ENCODE results near the gene DEDD. TPM values are rescaled to one million over a fixed set of nuclear protein-coding genes. Genes with fewer than 3 reads are reported as not detected.

DEDD gene
- total RNA-seq, 1 experiment from 2014 or later, result 39.2 TPM

GRCh38 chr1:161082996-161083747 is 49.3 kb downstream of the DEDD start:
- BruUV-seq (replicated peaks), result no TSS peak
- H4K20me1 ChIP-seq (ENCODE audit: low read length), result no peaks in the 10 kb centered on the region

GRCh38 chr1:161082483-161082882 is 50.0 kb downstream of the DEDD start:
- intact Hi-C loops (cut with micrococcal nuclease), result no loop called here
- Histone ChIP-seq H3K79me2 (ENCODE audit: low read length) (0 out of 2 replicates have a peak, but pooled peaks cover 10% of the 10 kb centered on the region), H4K20me1 (ENCODE audit: low read length) (no peaks in the 10 kb centered on the region), H3K27ac (ENCODE audit: low read length) (peak overlapping the region; percentile 77), H3K4me1 (ENCODE audit: insufficient read depth, low read length) (peaks cover 61% of the 10 kb centered on the region), H3K27me3 (ENCODE audit: low read length) (no peaks in the 10 kb centered on the region), H3K9me2 (replicated peaks; ENCODE audit: low read length) (no peaks in the 10 kb centered on the region), H3K4me2 (ENCODE audit: low read length) (peak overlapping the region; percentile 74), H3K36me3 (ENCODE audit: low read depth, low read length) (no peaks in the 10 kb centered on the region), H3F3A (ENCODE audit: low read length, unreplicated experiment) (no peaks in the 10 kb centered on the region), H3K4me3 (ENCODE audit: low read length) (no peak overlapping the region; the same call in 1 of the 2 replicates), H3K9ac (ENCODE audit: low read length) (peak overlapping the region; percentile 34; the same call in 1 of the 2 replicates), H2AFZ (ENCODE audit: low read length) (no peak overlapping the region), H3K9me3 (ENCODE audit: low read length) (no peaks in the 10 kb centered on the region)
- ATAC-seq, result no peak
- TF ChIP-seq CTCF (conservative IDR thresholded peaks at IDR 0.05; ENCODE audit: low read depth, low read length) (no peak), EZH2 (IDR thresholded peaks at IDR 0.05; ENCODE audit: low read length, unreplicated experiment) (no peak), EZH2phosphoT487 (IDR thresholded peaks at IDR 0.05; ENCODE audit: borderline replicate concordance, low read length) (no peak)
- ChIA-PET POLR2A (ENCODE audit: unreplicated experiment) (no interaction called here), CTCF (no interaction called here)
- no TSS peak for BruUV-seq (replicated peaks)
- DNase-seq, result peak; percentile 44

More at GRCh38 chr1:161082996-161083747, 49.3 kb downstream of the DEDD start:
- H3K4me2 ChIP-seq (ENCODE audit: low read length), result peak overlapping the region; percentile 74
- H3K36me3 ChIP-seq (ENCODE audit: low read depth, low read length), result no peaks in the 10 kb centered on the region
- ChIA-PET POLR2A (ENCODE audit: unreplicated experiment) (interaction anchor here (0.6 kb wide), 1 partner anchor 83 kb away, joined by 4 read pairs; the partner anchor contains the start of gene PPOX), CTCF (interaction anchor here (0.6 kb wide), 1 partner anchor 299 kb away, joined by 5 read pairs; no protein-coding TSS in a partner anchor)
- intact Hi-C loops (cut with micrococcal nuclease), result no loop called here
- H3K9ac ChIP-seq (ENCODE audit: low read length), result peak overlapping the region; percentile 34
- ATAC-seq (peak; percentile 91), DNase-seq (peak; percentile 99)
- peak overlapping the region; percentile 14; the same call in 1 of the 2 replicates for H2AFZ ChIP-seq (ENCODE audit: low read length)
- no peaks in the 10 kb centered on the region for H3K9me3 ChIP-seq (ENCODE audit: low read length)
- H3K9me2 ChIP-seq (replicated peaks; ENCODE audit: low read length), result no peaks in the 10 kb centered on the region
- no peaks in the 10 kb centered on the region for H3F3A ChIP-seq (ENCODE audit: low read length, unreplicated experiment)
- H3K27ac ChIP-seq (ENCODE audit: low read length), result peak overlapping the region; percentile 77
- TF ChIP-seq EZH2 (IDR thresholded peaks at IDR 0.05; ENCODE audit: low read length, unreplicated experiment) (no peak), CTCF (conservative IDR thresholded peaks at IDR 0.05; ENCODE audit: low read depth, low read length) (no peak), EZH2phosphoT487 (IDR thresholded peaks at IDR 0.05; ENCODE audit: borderline replicate concordance, low read length) (no peak)
- H3K4me1 ChIP-seq (ENCODE audit: insufficient read depth, low read length), result peaks cover 68% of the 10 kb centered on the region
- no peaks in the 10 kb centered on the region for H3K27me3 ChIP-seq (ENCODE audit: low read length)
- H3K4me3 ChIP-seq (ENCODE audit: low read length), result peak overlapping the region; percentile 29; the same call in 1 of the 2 replicates
- peaks cover 17% of the 10 kb centered on the region for H3K79me2 ChIP-seq (ENCODE audit: low read length)

GRCh38 chr1:161081519-161081918 is 50.9 kb downstream of the DEDD start:
- no peaks in the 10 kb centered on the region for H3K9me2 ChIP-seq (replicated peaks; ENCODE audit: low read length)
- no peaks in the 10 kb centered on the region for H3F3A ChIP-seq (ENCODE audit: low read length, unreplicated experiment)
- no peaks in the 10 kb centered on the region for H3K27me3 ChIP-seq (ENCODE audit: low read length)
- DNase-seq, result no peak
- no peak overlapping the region for H3K9ac ChIP-seq (ENCODE audit: low read length)
- no peak overlapping the region for H2AFZ ChIP-seq (ENCODE audit: low read length)
- H3K4me1 ChIP-seq (ENCODE audit: insufficient read depth, low read length), result peaks cover 57% of the 10 kb centered on the region
- intact Hi-C loops (cut with micrococcal nuclease), result no loop called here
- no peaks in the 10 kb centered on the region for H3K9me3 ChIP-seq (ENCODE audit: low read length)
- no peak for ATAC-seq
- no peaks in the 10 kb centered on the region for H4K20me1 ChIP-seq (ENCODE audit: low read length)
- H3K4me2 ChIP-seq (ENCODE audit: low read length), result no peak overlapping the region
- ChIA-PET CTCF (no interaction called here), POLR2A (ENCODE audit: unreplicated experiment) (interaction anchor here (0.6 kb wide), 1 partner anchor 60 kb away, joined by 3 read pairs; no protein-coding TSS in a partner anchor)
- BruUV-seq (replicated peaks), result no TSS peak
- no peak overlapping the region for H3K27ac ChIP-seq (ENCODE audit: low read length)
- no peak overlapping the region for H3K4me3 ChIP-seq (ENCODE audit: low read length)
- TF ChIP-seq EZH2 (IDR thresholded peaks at IDR 0.05; ENCODE audit: low read length, unreplicated experiment) (no peak), CTCF (conservative IDR thresholded peaks at IDR 0.05; ENCODE audit: low read depth, low read length) (no peak), EZH2phosphoT487 (IDR thresholded peaks at IDR 0.05; ENCODE audit: borderline replicate concordance, low read length) (no peak)
- H3K79me2 ChIP-seq (ENCODE audit: low read length), result 0 out of 2 replicates have a peak, but pooled peaks cover 6% of the 10 kb centered on the region
- no peaks in the 10 kb centered on the region for H3K36me3 ChIP-seq (ENCODE audit: low read depth, low read length)

All from PC-3 (cell line).